Astrocyte of the hippocampus (primary cell): ENCODE data around the gene STBD1.
A peak's percentile ranks its signal among the peaks of the same experiment; 100 is the strongest.
"Not testable (repeated sequence)": the region's sequence is repeated elsewhere in the genome, so short reads cannot be mapped to it uniquely, and the experiment has no call there.

Experiments used
- DNase-seq: peaks from one replicate; pipeline ENCODE4 v3.0.0; 2011; ENCODE audit warnings: low read depth, low spot score

The STBD1 gene

GRCh38 chr4:76322236-76322635 lies 15.7 kb downstream of the STBD1 start:
- DNase-seq = no peak

GRCh38 chr4:76325072-76325471 lies 18.5 kb downstream of the STBD1 start:
- no peak for DNase-seq

GRCh38 chr4:76326515-76326914 lies 20.0 kb downstream of the STBD1 start:
- DNase-seq = no peak

- no peak for DNase-seq
Observed at GRCh38 chr4:76334885-76335284, 28.4 kb downstream of the STBD1 start.

- no peak for DNase-seq
Observed at GRCh38 chr4:76339364-76339763, 32.8 kb downstream of the STBD1 start.

GRCh38 chr4:76341063-76341462 lies 34.5 kb downstream of the STBD1 start:
- DNase-seq = peak; percentile 26

GRCh38 chr4:76342191-76342590 lies 35.7 kb downstream of the STBD1 start:
- no peak for DNase-seq

GRCh38 chr4:76342803-76343202 lies 36.3 kb downstream of the STBD1 start:
- no peak for DNase-seq

GRCh38 chr4:76354517-76355473 lies 48.3 kb downstream of the STBD1 start:
- DNase-seq = no peak

GRCh38 chr4:76357981-76358380 lies 51.4 kb downstream of the STBD1 start:
- DNase-seq = no peak

GRCh38 chr4:76359881-76360466 lies 53.4 kb downstream of the STBD1 start:
- not testable (repeated sequence) for DNase-seq
